Lung (tissue), 12 donors: Measurements from ENCODE around the gene ACER2. TPM values are rescaled to one million over a fixed set of nuclear protein-coding genes. Genes with fewer than 3 reads are reported as not detected.

Experiments used
- ATAC-seq: fragments of 200-7000 bp; cut with Tn5 transposase; one replicate; pipeline ENCODE4 v1.9.1; 2020; ENCODE audit warnings: moderate number of reproducible peaks; ENCODE audit not compliant: insufficient read depth, low FRiP score
- DNase-seq, 3 donors: peaks; one replicate each; pipeline ENCODE4 v3.0.0-alpha.2; 2013 to 2017
- H3K27ac ChIP-seq, 2 donors: one replicate each; pipeline ENCODE4 v1.5.1; 2013; ENCODE audit warnings: mild to moderate bottlenecking in 2 of 2, moderate library complexity in 2 of 2, control low read depth in 1 of 2, inconsistent platforms in 1 of 2, low read depth in 1 of 2, low read length in 1 of 2
- H3K27me3 ChIP-seq, 3 donors: one replicate each; pipeline ENCODE4 v1.5.1; 2013; ENCODE audit warnings: low read length in 2 of 3; ENCODE audit not compliant: control insufficient read depth in 3 of 3, insufficient read depth in 3 of 3
- H3K36me3 ChIP-seq, 4 donors: one replicate each; pipeline ENCODE4 v1.5.1; 2013; ENCODE audit warnings: low read length in 4 of 4, mild to moderate bottlenecking in 1 of 4, moderate library complexity in 1 of 4; ENCODE audit not compliant: control insufficient read depth in 4 of 4, insufficient read depth in 4 of 4
- H3K4me1 ChIP-seq, 5 donors: one replicate each; pipeline ENCODE4 v1.5.1; 2013; ENCODE audit warnings: low read length in 5 of 5, mild to moderate bottlenecking in 2 of 5, moderate library complexity in 1 of 5; ENCODE audit not compliant: control insufficient read depth in 5 of 5, insufficient read depth in 5 of 5
- H3K4me3 ChIP-seq: one replicate; pipeline ENCODE4 v1.5.1; 2013; ENCODE audit warnings: mild to moderate bottlenecking, control low read depth, moderate library complexity
- H3K9ac ChIP-seq, 2 donors: one replicate each; pipeline ENCODE4 v1.5.1; 2013; ENCODE audit warnings: low read length in 2 of 2, control low read depth in 1 of 2; ENCODE audit not compliant: insufficient read depth in 1 of 2
- H3K9me3 ChIP-seq, 4 donors: one replicate each; pipeline ENCODE4 v1.5.1; 2013; ENCODE audit warnings: low read length in 3 of 4, mild to moderate bottlenecking in 1 of 4, moderate library complexity in 1 of 4; ENCODE audit not compliant: control insufficient read depth in 4 of 4, insufficient read depth in 3 of 4
- WGBS, 2 donors: extraction: QIAGEN DNeasy Blood & Tissue Kit; methylation state at CpG; one replicate each; pipeline ENCODE4 v1.1.7; 2013; 5-methylcytosine and 5-hydroxymethylcytosine counted together
- polyA plus RNA-seq, 2 donors: library from polyadenylated mRNA; stranded (reverse); fragments of 200-250 nt; gene quantifications; one replicate each; pipeline ENCODE4 v1.2.1, GENCODE V29; 2013
- total RNA-seq, 2 donors: library from RNA; depleted of rRNA in 1 of 2; stranded (reverse); fragments of >200 nt in 1 of 2; gene quantifications; one replicate each; pipeline ENCODE4 v1.2.1, GENCODE V29; 2014 to 2021
- TF ChIP-seq, protein P1 (sequence below): IDR thresholded peaks from 2 replicates; pipeline ENCODE4 v1.5.1; 2012; ENCODE audit warnings: mild to moderate bottlenecking; ENCODE audit errors: control extremely low read depth, extremely low read depth
- donor health status: control.
- donor health status: control.
- donor health status: Bipolar disorder and iron deficiency.
- donor health status: healthy.
- donor health status: DM: yes; HTN: yes; CAD: no.

ACER2 gene
- total and polyA plus RNA-seq, 4 donors: 0.30 to 4.9 (median 2.8) TPM

- Histone ChIP-seq H3K27ac (no peak overlapping the region), H3K9me3 (no peaks in the 10 kb centered on the region), H3K4me3 (no peak overlapping the region), H3K9ac (no peak overlapping the region), H3K4me1 (peaks cover 0 to 2% (median 0%) of the 10 kb centered on the region in 5 donors), H3K27me3 (no peaks in the 10 kb centered on the region), H3K36me3 (no peaks in the 10 kb centered on the region)
- 79 to 88% methylated on average over 4 of the region's 4 CpGs for WGBS, 2 donors
- DNase-seq: no peak
- ATAC-seq: no peak
- TF ChIP-seq, protein P1, sequence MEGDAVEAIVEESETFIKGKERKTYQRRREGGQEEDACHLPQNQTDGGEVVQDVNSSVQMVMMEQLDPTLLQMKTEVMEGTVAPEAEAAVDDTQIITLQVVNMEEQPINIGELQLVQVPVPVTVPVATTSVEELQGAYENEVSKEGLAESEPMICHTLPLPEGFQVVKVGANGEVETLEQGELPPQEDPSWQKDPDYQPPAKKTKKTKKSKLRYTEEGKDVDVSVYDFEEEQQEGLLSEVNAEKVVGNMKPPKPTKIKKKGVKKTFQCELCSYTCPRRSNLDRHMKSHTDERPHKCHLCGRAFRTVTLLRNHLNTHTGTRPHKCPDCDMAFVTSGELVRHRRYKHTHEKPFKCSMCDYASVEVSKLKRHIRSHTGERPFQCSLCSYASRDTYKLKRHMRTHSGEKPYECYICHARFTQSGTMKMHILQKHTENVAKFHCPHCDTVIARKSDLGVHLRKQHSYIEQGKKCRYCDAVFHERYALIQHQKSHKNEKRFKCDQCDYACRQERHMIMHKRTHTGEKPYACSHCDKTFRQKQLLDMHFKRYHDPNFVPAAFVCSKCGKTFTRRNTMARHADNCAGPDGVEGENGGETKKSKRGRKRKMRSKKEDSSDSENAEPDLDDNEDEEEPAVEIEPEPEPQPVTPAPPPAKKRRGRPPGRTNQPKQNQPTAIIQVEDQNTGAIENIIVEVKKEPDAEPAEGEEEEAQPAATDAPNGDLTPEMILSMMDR: no peak
Observed at GRCh38 chr9:19404283-19405075, 4.3 kb upstream of the ACER2 start.

DNA sequence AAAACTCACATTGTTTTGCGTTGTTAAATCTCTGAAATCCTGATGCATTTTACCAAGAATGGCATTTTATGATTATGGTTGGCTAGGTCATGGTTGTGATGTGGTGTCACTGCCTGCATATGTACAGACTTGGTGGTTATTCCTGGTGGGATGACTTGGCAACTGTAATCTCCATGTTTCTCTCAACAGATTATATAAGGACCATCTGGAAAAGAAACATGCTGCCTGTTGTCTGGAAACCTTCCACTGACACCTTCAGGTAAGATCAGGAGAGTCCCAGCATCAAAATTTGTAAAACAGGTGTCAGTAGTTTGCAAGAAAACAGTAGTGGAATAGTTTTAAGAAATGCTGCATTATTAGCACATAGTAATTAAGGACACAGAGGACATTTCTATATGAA lies 3.0 kb upstream of the ACER2 start:
- Histone ChIP-seq H3K9ac (no peak overlapping the region), H3K9me3 (no peaks in the 10 kb centered on the region), H3K27me3 (no peaks in the 10 kb centered on the region), H3K4me3 (no peak overlapping the region), H3K4me1 (peaks cover 0 to 6% (median 2%) of the 10 kb centered on the region in 5 donors), H3K27ac (no peak overlapping the region), H3K36me3 (no peaks in the 10 kb centered on the region)
- TF ChIP-seq, protein P1: no peak
- ATAC-seq (no peak), DNase-seq (no peak)
- WGBS, 2 donors: 97 to 98% methylated on average over 1 of the region's 1 CpG

- 2 to 6% methylated on average over 20 of the region's 20 CpGs for WGBS, 2 donors
- H3K9me3 ChIP-seq: no peaks in the 10 kb centered on the region
- TF ChIP-seq, protein P1: no peak
- DNase-seq (no peak), ATAC-seq (peak; percentile 5)
- H3K4me1 ChIP-seq: peaks cover 0 to 6% (median 2%) of the 10 kb centered on the region in 5 donors
- H3K4me3 ChIP-seq: peak overlapping the region; percentile 79
- H3K9ac ChIP-seq: no peak overlapping the region
- H3K27me3 ChIP-seq: no peaks in the 10 kb centered on the region
- no peaks in the 10 kb centered on the region for H3K36me3 ChIP-seq
- H3K27ac ChIP-seq: peak overlapping the region; percentile 68 to 84
Observed at GRCh38 chr9:19408316-19408692, 505 bp upstream of the ACER2 start.
